ENCODE results near the gene CYB561.

CYB561 gene, protein sequence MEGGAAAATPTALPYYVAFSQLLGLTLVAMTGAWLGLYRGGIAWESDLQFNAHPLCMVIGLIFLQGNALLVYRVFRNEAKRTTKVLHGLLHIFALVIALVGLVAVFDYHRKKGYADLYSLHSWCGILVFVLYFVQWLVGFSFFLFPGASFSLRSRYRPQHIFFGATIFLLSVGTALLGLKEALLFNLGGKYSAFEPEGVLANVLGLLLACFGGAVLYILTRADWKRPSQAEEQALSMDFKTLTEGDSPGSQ

DNA sequence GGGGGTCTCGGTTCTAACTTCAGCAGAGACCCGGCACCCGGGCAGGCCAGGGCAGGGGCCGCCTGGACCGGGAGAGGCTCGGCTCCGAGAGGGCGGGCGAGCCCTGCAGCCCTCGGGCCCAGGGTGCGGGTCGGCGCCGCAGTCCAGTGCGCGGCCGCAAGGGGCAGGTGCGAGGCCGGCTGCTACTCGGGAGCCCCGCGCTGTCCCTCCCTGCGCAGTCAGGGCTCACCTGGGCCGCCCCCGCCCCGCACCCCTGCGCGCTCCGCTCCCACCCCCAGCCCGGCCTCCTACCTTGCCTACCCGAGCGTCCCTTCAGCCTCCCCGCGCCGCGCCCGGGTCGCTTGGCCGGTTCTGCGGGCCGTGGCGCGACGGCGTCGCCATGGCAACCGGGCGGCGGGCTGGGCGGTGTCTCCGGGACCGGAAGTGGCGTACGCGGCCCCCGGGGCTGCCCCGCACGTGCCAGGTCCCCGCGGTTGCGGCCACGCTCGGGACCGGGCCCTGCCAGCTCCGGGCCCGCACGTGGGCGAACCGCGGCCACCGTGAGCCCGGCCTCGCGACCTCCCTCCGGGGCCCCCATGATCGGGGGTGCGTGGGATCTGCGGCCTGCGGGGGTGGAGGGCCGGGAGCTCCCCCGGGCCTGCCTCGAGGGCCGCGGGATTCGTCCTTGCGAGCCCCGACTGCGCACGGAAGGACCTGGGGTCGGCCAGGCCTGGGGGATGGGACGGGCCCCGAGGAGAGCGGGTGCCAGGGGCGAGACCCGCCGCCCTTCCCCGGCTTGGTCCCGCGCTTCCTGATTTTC, at the start of gene CYB561:
Gene CYB561, minus strand, starts transcription at position 353 of the 799 bp plus-strand sequence. CDS start 8,759 bp downstream, outside the sequence.
- peak; percentile 84 for DNase-seq

GRCh38 chr17:63495491-63495890, 49.4 kb upstream of the CYB561 start:
- DNase-seq: no peak

GRCh38 chr17:63494300-63494928, 48.3 kb upstream of the CYB561 start:
- DNase-seq: no peak

DNA sequence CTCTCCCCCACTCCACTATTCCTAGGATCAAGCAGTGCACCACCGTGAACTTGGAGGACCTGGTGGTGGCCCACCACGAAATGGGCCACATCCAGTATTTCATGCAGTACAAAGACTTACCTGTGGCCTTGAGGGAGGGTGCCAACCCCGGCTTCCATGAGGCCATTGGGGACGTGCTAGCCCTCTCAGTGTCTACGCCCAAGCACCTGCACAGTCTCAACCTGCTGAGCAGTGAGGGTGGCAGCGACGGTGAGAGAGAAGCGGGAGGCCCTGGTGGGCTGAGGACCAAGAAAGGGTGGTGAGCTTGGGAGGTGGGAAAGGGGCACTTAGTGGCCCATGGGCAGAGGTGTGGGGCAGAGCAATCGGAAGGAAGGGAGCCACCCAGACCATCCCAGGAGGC, 47.3 kb upstream of the CYB561 start:
- no peak for DNase-seq

- DNase-seq: no peak
Observed at GRCh38 chr17:63492940-63493339, 46.8 kb upstream of the CYB561 start.

GRCh38 chr17:63491977-63492618, 46.0 kb upstream of the CYB561 start:
- no peak for DNase-seq

DNA sequence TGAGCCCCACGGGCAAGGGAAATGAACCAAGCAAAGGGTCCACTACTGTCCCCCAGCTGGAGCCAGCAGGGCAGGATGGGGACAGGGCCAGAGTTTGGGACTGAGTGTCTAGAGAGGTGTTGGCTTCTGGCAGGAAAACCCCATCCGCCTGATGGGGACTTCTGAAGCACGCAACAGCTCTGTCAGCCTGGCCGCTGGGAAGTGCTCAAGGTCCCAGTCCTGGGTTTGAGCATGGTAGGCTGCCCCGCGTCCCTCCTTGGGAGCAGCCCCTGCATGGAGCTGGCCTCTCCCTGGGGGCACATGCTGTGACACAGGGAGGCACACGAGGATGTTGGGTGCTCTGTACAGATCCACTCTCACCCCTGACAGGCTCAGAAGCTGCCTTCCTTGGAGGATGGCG, 45.3 kb upstream of the CYB561 start:
- no peak for DNase-seq

DNA sequence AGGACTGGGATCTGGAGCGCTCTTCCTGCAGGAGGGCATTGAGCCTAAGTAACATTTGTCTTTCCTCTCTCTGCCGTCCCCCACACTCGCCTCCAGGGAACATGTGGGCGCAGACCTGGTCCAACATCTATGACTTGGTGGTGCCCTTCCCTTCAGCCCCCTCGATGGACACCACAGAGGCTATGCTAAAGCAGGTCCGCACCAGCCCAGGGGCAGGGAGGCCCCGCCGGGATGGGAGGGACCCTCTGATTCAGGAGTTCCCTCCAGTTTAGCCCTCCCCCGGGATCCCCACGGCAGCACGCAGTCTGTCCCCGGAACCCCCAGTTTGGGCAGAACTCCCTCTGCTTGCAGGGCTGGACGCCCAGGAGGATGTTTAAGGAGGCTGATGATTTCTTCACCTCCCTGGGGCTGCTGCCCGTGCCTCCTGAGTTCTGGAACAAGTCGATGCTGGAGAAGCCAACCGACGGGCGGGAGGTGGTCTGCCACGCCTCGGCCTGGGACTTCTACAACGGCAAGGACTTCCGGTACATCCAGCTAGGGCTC, 44.8 kb upstream of the CYB561 start:
- DNase-seq: no peak

DNA sequence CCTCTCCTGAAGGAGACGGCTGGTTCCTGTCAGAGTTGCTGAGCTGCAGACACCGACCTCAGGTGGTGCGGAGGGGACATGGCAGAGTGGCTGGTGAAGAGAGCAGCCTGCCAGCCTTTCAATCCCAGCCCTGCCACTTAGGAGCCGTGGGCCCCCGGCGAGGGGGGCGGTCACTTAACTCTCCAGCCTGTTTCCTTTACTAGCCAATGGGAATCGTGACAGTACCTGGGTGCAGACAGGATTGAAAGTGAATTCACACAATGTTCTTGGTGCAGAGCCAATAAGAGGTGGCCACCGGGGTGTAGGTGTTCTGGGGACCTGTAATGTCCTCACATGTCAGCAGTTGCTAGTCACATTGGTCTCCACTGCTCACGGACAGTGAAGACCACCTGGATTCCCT, 44.2 kb upstream of the CYB561 start:
- peak; percentile 7 for DNase-seq

- no peak for DNase-seq
Observed at GRCh38 chr17:63489291-63489690, 43.2 kb upstream of the CYB561 start.

DNA sequence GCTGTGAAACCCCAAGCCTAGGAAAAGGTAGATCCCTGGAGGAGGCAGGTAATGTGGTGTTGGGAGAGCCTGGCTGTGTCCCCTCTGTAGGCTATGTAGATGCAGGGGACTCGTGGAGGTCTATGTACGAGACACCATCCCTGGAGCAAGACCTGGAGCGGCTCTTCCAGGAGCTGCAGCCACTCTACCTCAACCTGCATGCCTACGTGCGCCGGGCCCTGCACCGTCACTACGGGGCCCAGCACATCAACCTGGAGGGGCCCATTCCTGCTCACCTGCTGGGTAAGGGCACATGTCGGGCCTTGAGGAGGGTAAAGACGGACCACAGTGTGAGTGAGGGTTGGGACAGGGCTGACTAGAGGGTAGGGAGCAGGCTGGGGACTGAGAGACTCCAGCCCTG, 42.7 kb upstream of the CYB561 start:
- DNase-seq: no peak

DNA sequence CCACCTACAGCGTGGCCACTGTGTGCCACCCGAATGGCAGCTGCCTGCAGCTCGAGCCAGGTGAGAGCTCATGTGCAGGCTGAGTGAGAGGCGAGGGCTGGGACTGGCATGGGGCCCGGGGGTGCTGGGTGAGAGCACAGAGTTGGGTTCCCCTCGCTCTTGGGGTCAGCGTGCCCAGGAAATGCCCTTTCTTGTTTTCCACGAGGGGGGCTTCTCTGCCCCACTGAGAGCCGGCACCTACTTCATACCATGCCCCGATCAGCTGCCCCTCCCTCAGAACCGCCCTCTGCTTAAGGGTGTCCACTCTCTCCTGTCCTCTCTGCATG, 40.9 kb upstream of the CYB561 start:
- DNase-seq: no peak

GRCh38 chr17:63486317-63487013, 40.4 kb upstream of the CYB561 start:
- DNase-seq: no peak

DNA sequence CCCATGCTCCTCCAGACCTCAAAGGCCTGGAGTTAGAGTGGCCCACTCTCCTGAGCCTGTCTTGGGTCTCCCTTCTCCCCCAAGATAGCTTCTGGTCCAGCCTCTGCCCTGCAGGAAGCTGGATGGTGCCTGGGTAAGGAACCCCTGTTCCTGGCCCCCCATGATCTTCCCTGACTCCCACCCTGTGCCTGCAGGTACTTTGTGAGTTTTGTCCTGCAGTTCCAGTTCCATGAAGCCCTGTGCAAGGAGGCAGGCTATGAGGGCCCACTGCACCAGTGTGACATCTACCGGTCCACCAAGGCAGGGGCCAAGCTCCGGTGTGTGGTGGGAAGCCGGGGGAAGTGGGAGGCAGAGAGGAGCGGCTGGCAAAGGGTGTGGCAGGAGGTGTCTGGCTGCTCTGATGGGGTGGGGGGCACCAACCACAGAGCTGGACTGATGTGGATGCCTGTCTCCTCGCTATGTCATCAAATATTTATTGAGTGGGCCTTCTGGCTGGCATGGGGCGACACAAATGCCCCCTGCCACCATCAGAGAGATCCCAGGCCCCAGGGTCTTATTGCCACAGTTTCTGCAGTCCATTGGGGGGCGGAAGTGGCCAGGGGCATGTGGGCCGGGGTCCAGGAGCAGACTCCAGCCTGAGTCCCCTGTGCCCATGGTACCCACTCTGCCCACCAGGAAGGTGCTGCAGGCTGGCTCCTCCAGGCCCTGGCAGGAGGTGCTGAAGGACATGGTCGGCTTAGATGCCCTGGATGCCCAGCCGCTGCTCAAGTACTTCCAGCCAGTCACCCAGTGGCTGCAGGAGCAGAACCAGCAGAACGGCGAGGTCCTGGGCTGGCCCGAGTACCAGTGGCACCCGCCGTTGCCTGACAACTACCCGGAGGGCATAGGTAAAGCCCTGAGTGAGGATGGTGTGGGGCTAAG, 37.8 kb upstream of the CYB561 start:
- no peak for DNase-seq

- DNase-seq: no peak
Observed at GRCh38 chr17:63483038-63483437, 36.9 kb upstream of the CYB561 start.

GRCh38 chr17:63482509-63482908, 36.4 kb upstream of the CYB561 start:
- no peak for DNase-seq

DNA sequence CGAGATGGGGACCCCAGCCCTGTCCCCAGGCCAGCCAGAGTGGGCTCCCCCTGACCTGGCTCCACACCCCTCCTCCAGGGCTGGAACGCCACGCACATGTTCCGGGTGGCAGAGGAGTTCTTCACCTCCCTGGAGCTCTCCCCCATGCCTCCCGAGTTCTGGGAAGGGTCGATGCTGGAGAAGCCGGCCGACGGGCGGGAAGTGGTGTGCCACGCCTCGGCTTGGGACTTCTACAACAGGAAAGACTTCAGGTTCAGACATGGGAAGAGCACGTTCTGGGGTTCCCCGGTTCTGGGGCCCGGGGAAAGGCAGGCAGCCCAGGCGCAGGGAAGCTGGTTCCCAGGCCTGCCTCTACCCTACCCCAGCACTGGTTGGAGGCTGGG, 35.4 kb upstream of the CYB561 start:
- no peak for DNase-seq

GRCh38 chr17:63480826-63481487, 34.9 kb upstream of the CYB561 start:
- DNase-seq: no peak

DNA sequence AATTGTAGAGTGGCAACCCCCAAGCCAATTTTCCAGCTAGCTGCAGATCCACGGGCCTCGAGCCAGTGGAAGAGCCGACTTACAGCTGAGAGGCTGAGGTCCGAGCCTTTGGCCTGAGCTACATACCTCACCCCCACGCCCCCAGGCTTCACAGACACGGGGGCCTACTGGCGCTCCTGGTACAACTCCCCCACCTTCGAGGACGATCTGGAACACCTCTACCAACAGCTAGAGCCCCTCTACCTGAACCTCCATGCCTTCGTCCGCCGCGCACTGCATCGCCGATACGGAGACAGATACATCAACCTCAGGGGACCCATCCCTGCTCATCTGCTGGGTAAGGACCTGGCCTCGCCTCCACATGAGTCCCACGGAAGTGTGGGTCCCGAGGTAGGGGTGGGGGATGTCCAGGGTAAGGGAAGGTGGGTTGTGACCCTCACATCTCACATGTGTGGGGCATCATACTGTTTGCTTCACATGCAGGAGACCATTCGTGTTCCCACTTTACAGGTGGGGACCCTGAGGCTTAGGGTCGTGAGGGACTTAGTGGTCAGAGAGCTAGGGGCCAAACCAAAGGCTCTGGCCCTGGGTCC, 34.2 kb upstream of the CYB561 start:
- DNase-seq: no peak

DNA sequence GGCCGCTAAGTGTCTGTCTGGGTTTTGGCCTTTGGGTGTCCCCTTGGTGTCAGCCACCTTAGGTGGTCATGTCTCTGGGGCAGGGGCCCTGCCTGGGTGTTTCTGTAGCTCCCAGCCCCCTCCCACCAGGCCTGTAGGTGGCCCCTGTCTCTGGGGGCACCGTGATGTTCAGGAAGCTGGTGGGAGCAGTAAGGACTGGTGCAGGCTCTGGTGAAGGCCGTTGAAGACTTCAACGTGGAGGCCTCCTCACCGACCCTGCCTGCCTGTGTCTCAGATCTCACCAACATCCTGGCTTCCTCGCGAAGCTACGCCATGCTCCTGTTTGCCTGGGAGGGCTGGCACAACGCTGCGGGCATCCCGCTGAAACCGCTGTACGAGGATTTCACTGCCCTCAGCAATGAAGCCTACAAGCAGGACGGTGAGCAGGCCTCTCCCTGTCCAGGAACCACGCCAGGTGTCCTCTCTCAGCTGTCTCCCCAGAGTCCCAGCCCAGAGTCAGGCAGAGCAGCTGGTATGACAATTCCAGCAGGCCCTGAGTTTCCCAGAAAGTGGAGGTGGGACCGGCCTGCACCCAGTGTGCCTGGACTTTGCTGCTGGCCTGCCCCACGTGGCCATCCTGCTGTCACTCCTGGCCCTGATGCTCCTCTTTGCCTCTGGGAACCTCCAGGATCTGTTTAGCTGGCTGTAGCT, 33.5 kb upstream of the CYB561 start:
- no peak for DNase-seq
